ENCODE results near the gene PRDM16.
A peak's percentile ranks its signal among the peaks of the same experiment; 100 is the strongest.

The PRDM16 gene

GRCh38 chr1:3032371-3033039, 36.5 kb upstream of the PRDM16 start:
- no peak for DNase-seq (ENCODE audit: low spot score)

GRCh38 chr1:3033040-3033789, 35.8 kb upstream of the PRDM16 start:
- DNase-seq (ENCODE audit: low spot score), result no peak

- DNase-seq (ENCODE audit: low spot score), result no peak
These were observed 35.3 kb upstream of the PRDM16 start for GRCh38 chr1:3033790-3034090.

- no peak for DNase-seq (ENCODE audit: low spot score)
These were observed 34.8 kb upstream of the PRDM16 start for GRCh38 chr1:3034162-3034561.

GRCh38 chr1:3034728-3035562, 34.1 kb upstream of the PRDM16 start:
- no peak for DNase-seq (ENCODE audit: low spot score)

- no peak for DNase-seq (ENCODE audit: low spot score)
These were observed 33.2 kb upstream of the PRDM16 start for GRCh38 chr1:3035563-3036446.

- DNase-seq (ENCODE audit: low spot score), result no peak
These were observed 32.3 kb upstream of the PRDM16 start for GRCh38 chr1:3036447-3037280.

- no peak for DNase-seq (ENCODE audit: low spot score)
These were observed 31.5 kb upstream of the PRDM16 start for GRCh38 chr1:3037281-3038040.

GRCh38 chr1:3038113-3038551, 30.9 kb upstream of the PRDM16 start:
- DNase-seq (ENCODE audit: low spot score), result no peak

- DNase-seq (ENCODE audit: low spot score), result no peak
These were observed 30.3 kb upstream of the PRDM16 start for GRCh38 chr1:3038571-3039181.

- no peak for DNase-seq (ENCODE audit: low spot score)
These were observed 29.0 kb upstream of the PRDM16 start for GRCh38 chr1:3040004-3040403.

GRCh38 chr1:3042481-3042880, 26.5 kb upstream of the PRDM16 start:
- DNase-seq (ENCODE audit: low spot score), result no peak

GRCh38 chr1:3049164-3049563, 19.8 kb upstream of the PRDM16 start:
- DNase-seq (ENCODE audit: low spot score), result no peak

- no peak for DNase-seq (ENCODE audit: low spot score)
These were observed 19.1 kb upstream of the PRDM16 start for GRCh38 chr1:3049905-3050304.

- no peak for DNase-seq (ENCODE audit: low spot score)
These were observed 18.4 kb upstream of the PRDM16 start for GRCh38 chr1:3050603-3051002.

GRCh38 chr1:3051270-3052268, 17.4 kb upstream of the PRDM16 start:
- no peak for DNase-seq (ENCODE audit: low spot score)

GRCh38 chr1:3052501-3052900, 16.5 kb upstream of the PRDM16 start:
- no peak for DNase-seq (ENCODE audit: low spot score)

- DNase-seq (ENCODE audit: low spot score), result peak; percentile 24
These were observed 15.5 kb upstream of the PRDM16 start for GRCh38 chr1:3053366-3053980.

Measured in ecto neural progenitor cell (in vitro differentiated cells).